ENCODE data around the gene HERPUD2. TPM values are rescaled to one million over a fixed set of nuclear protein-coding genes. Genes with fewer than 3 reads are reported as not detected.

The HERPUD2 gene
- polyA plus RNA-seq, 1 of the 3 experiments (the other 2 are of a cell fraction), result 39.2 TPM

DNA sequence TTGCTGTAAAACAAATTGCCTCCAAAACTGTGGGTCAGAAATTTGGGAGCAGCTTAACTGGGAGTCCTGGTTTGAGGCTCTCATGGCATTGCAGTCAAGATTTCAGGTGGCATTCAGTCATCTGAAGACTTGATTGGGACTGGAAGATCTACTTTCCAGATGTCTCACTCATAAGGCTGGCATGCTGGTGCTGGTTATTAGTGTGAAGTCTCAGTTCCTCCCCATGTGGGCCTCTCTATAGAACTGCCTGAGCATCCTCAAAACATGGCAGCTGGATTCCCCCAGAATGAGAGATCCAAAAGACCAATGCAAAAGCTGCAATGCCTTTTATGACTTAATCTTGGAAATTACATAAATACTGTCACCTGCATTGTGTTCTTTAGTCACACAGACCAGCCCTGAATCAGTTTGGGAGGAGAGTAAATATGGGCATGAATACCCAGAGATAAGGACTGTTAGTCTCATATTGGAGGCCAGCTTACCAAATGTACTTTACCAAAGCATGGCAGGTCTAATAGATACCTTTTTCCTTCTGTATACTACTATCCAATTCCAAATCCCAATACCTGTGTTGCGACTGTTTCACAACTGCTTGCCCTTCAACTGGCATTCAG is 6.5 kb upstream of the HERPUD2 start:
- Histone ChIP-seq H3K9me2 (no peaks in the 10 kb centered on the region), H3K4me3 (ENCODE audit: low read depth in 2 of 2, low read length in 1 of 2) (no peak overlapping the region), H3F3A (replicated peaks; ENCODE audit: insufficient read depth) (peaks cover 11% of the 10 kb centered on the region), H3K4me1 (ENCODE audit: control insufficient read depth in 1 of 2, insufficient read depth in 2 of 2, low read depth in 1 of 2, low read length in 1 of 2) (peaks cover 6 to 20% of the 10 kb centered on the region in 2 experiments; a peak in 2 of 4 replicates), H2AFZ (ENCODE audit: low read depth) (no peak overlapping the region), H3K9me3 (no peaks in the 10 kb centered on the region), H3K27ac (ENCODE audit: low read depth in 2 of 2, low read length in 1 of 2) (no peak overlapping the region), H3K27me3 (ENCODE audit: insufficient read depth) (no peaks in the 10 kb centered on the region), H3K4me2 (no peak overlapping the region), H3K9ac (no peak overlapping the region), H4K20me1 (ENCODE audit: insufficient read depth) (no peaks in the 10 kb centered on the region), H3K36me3 (replicated peaks in 1 of 2; ENCODE audit: control insufficient read depth in 1 of 2, insufficient read depth in 2 of 2, low read length in 1 of 2) (peaks cover 3 to 13% of the 10 kb centered on the region in 2 experiments), H3K79me2 (ENCODE audit: insufficient read depth) (no peaks in the 10 kb centered on the region)
- ChIA-PET POLR2A (interaction anchor here (0.7 kb wide), 1 partner anchor 100 kb away, joined by 4 read pairs; the partner anchor contains the start of gene SEPTIN7), CTCF (interaction anchor here (1.0 to 8.6 kb wide), 9 partner anchors 7 to 618 kb away, joined by 3 to 104 read pairs (median 4); no protein-coding TSS in a partner anchor)
- 94% methylated on average over 1 of the region's 1 CpG for WGBS (ENCODE audit: low lambda C conversion rate)
- no peak for DNase-seq
- TF ChIP-seq JUND (IDR thresholded peaks at IDR 0.05) (no peak), RXRA (IDR thresholded peaks at IDR 0.05; ENCODE audit: borderline replicate concordance, low read depth) (no peak)
- TF ChIP-seq, protein P1, sequence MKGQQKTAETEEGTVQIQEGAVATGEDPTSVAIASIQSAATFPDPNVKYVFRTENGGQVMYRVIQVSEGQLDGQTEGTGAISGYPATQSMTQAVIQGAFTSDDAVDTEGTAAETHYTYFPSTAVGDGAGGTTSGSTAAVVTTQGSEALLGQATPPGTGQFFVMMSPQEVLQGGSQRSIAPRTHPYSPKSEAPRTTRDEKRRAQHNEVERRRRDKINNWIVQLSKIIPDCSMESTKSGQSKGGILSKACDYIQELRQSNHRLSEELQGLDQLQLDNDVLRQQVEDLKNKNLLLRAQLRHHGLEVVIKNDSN (IDR thresholded peaks at IDR 0.05; ENCODE audit: borderline replicate concordance, low read depth), result no peak

GRCh38 chr7:35700865-35701264 is 5.9 kb upstream of the HERPUD2 start:
- Histone ChIP-seq H3K4me2 (no peak overlapping the region), H2AFZ (ENCODE audit: low read depth) (no peak overlapping the region), H3K9ac (no peak overlapping the region), H3K4me3 (ENCODE audit: low read depth in 2 of 2, low read length in 1 of 2) (no peak overlapping the region), H3K27me3 (ENCODE audit: insufficient read depth) (no peaks in the 10 kb centered on the region), H3K9me3 (no peaks in the 10 kb centered on the region), H3K9me2 (no peaks in the 10 kb centered on the region), H3K27ac (ENCODE audit: low read depth in 2 of 2, low read length in 1 of 2) (no peak overlapping the region), H3F3A (replicated peaks; ENCODE audit: insufficient read depth) (peaks cover 9% of the 10 kb centered on the region), H3K36me3 (replicated peaks in 1 of 2; ENCODE audit: control insufficient read depth in 1 of 2, insufficient read depth in 2 of 2, low read length in 1 of 2) (peaks cover 3 to 14% of the 10 kb centered on the region in 2 experiments), H3K79me2 (ENCODE audit: insufficient read depth) (peaks cover 3% of the 10 kb centered on the region; the same call in 1 of the 2 replicates), H4K20me1 (ENCODE audit: insufficient read depth) (no peaks in the 10 kb centered on the region), H3K4me1 (ENCODE audit: control insufficient read depth in 1 of 2, insufficient read depth in 2 of 2, low read depth in 1 of 2, low read length in 1 of 2) (peaks cover 11 to 18% of the 10 kb centered on the region in 2 experiments; a peak in 3 of 4 replicates)
- DNase-seq, result no peak
- CTCF ChIA-PET, result interaction anchor here (1.0 to 8.6 kb wide), 11 partner anchors 7 to 619 kb away, joined by 3 to 104 read pairs (median 4); partner anchors contain the start of gene SEPTIN7
- POLR2A ChIA-PET, result interaction anchor here (0.7 kb wide), 1 partner anchor 100 kb away, joined by 4 read pairs; the partner anchor contains the start of gene SEPTIN7
- WGBS (ENCODE audit: low lambda C conversion rate), result 96% methylated on average over 2 of the region's 2 CpGs
- TF ChIP-seq FOXJ3 (CRISPR knock-in tag; IDR thresholded peaks at IDR 0.05), result no peak
- no peak for TF ChIP-seq RAD21 (IDR thresholded peaks at IDR 0.05; ENCODE audit: low read length)
- TF ChIP-seq EZH2phosphoT487 (IDR thresholded peaks at IDR 0.05; ENCODE audit: borderline replicate concordance, low read depth), result no peak
- no peak for TF ChIP-seq YY1 (IDR thresholded peaks at IDR 0.05; ENCODE audit: low read depth)
- no peak for TF ChIP-seq NRF1 (IDR thresholded peaks at IDR 0.05; ENCODE audit: low read depth, low read length)
- TF ChIP-seq SMC3 (IDR thresholded peaks at IDR 0.05; ENCODE audit: low read depth, low read length), result no peak
- TF ChIP-seq, protein P2, sequence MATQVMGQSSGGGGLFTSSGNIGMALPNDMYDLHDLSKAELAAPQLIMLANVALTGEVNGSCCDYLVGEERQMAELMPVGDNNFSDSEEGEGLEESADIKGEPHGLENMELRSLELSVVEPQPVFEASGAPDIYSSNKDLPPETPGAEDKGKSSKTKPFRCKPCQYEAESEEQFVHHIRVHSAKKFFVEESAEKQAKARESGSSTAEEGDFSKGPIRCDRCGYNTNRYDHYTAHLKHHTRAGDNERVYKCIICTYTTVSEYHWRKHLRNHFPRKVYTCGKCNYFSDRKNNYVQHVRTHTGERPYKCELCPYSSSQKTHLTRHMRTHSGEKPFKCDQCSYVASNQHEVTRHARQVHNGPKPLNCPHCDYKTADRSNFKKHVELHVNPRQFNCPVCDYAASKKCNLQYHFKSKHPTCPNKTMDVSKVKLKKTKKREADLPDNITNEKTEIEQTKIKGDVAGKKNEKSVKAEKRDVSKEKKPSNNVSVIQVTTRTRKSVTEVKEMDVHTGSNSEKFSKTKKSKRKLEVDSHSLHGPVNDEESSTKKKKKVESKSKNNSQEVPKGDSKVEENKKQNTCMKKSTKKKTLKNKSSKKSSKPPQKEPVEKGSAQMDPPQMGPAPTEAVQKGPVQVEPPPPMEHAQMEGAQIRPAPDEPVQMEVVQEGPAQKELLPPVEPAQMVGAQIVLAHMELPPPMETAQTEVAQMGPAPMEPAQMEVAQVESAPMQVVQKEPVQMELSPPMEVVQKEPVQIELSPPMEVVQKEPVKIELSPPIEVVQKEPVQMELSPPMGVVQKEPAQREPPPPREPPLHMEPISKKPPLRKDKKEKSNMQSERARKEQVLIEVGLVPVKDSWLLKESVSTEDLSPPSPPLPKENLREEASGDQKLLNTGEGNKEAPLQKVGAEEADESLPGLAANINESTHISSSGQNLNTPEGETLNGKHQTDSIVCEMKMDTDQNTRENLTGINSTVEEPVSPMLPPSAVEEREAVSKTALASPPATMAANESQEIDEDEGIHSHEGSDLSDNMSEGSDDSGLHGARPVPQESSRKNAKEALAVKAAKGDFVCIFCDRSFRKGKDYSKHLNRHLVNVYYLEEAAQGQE (IDR thresholded peaks at IDR 0.05; ENCODE audit: low read depth, low read length), result no peak
- no peak for TF ChIP-seq EP300 (IDR thresholded peaks at IDR 0.05; ENCODE audit: borderline replicate concordance in 1 of 2, low read depth in 1 of 2, low read length in 1 of 2)
- TF ChIP-seq USF2 (IDR thresholded peaks at IDR 0.05; ENCODE audit: borderline replicate concordance, low read depth, low read length), result no peak
- TF ChIP-seq ZBTB33 (IDR thresholded peaks at IDR 0.05; ENCODE audit: borderline replicate concordance, low read depth), result no peak
- TF ChIP-seq POLR2AphosphoS5 (IDR thresholded peaks at IDR 0.05; ENCODE audit: low read depth, low read length), result no peak
